Heart right ventricle (tissue), 16 donors: ENCODE results near the gene GDE1. TPM values are rescaled to one million over a fixed set of nuclear protein-coding genes. Genes with fewer than 3 reads are reported as not detected.

Experiments used
- ATAC-seq, 8 donors: fragments of 200-7000 bp; cut with Tn5 transposase; one replicate each; pipeline ENCODE4 v1.9.1; 2020; ENCODE audit warnings: mild to moderate bottlenecking in 8 of 8, moderate library complexity in 8 of 8, moderate number of reproducible peaks in 1 of 8
- DNase-seq, 2 donors: peaks; one replicate each; pipeline ENCODE4 v3.0.0-alpha.2; 2020
- H3K27ac ChIP-seq, 10 donors: fragments of 200-600 bp; sonication (generic) in 2 of 10; one replicate each; pipeline versions ENCODE4 v1.5.0 to v1.8.0; 2020 to 2022; ENCODE audit warnings: mild to moderate bottlenecking in 3 of 10
- H3K27me3 ChIP-seq, 7 donors: fragments of 200-600 bp; one replicate each; pipeline ENCODE4 v1.8.0; 2021 to 2022; ENCODE audit warnings: mild to moderate bottlenecking in 2 of 7
- H3K36me3 ChIP-seq, 9 donors: fragments of 200-600 bp; sonication (generic) in 1 of 9; one replicate each; pipeline versions ENCODE4 v1.5.0 to v1.8.0; 2020 to 2022; ENCODE audit warnings: mild to moderate bottlenecking in 2 of 9
- H3K4me1 ChIP-seq, 9 donors: fragments of 200-600 bp; sonication (generic) in 1 of 9; one replicate each; pipeline versions ENCODE4 v1.5.0 to v1.8.0; 2020 to 2022; ENCODE audit warnings: mild to moderate bottlenecking in 4 of 9
- H3K4me3 ChIP-seq, 10 donors: fragments of 200-600 bp; sonication (generic) in 2 of 10; one replicate each; pipeline versions ENCODE4 v1.5.0 to v1.8.0; 2020 to 2022; ENCODE audit warnings: mild to moderate bottlenecking in 7 of 10, moderate library complexity in 2 of 10
- H3K9me3 ChIP-seq, 11 donors: fragments of 200-600 bp in 10 of 11; sonication (generic) in 2 of 11; one replicate each; pipeline versions ENCODE4 v1.5.0 to v1.8.0; 2013 to 2022; ENCODE audit warnings: mild to moderate bottlenecking in 2 of 11, control low read depth in 1 of 11, moderate library complexity in 1 of 11
- CTCF ChIP-seq, 9 donors: fragments of 200-600 bp; sonication (generic) in 2 of 9; IDR thresholded peaks; one replicate each; pipeline versions ENCODE4 v1.5.0 to v1.8.0; 2021 to 2022; ENCODE audit warnings: antibody characterized with exemption in 9 of 9, mild to moderate bottlenecking in 5 of 9, moderate library complexity in 1 of 9
- WGBS, 2 donors: extraction: QIAGEN DNeasy Blood & Tissue Kit; methylation state at CpG; one replicate each; pipeline ENCODE4 v1.1.7; 2013; ENCODE audit warnings: inconsistent platforms in 1 of 2; 5-methylcytosine and 5-hydroxymethylcytosine counted together
- intact Hi-C, 10 donors: fragments of 100-400 bp; cut with DNase I; formaldehyde crosslinking; loops; one replicate each; pipeline versions ENCODE4 v1.11.1 to v1.14.2; 2022
- polyA plus RNA-seq, 2 donors: library from polyadenylated mRNA; stranded (reverse); fragments of 200-250 nt; gene quantifications; one replicate each; pipeline ENCODE4 v1.2.3, GENCODE V29; 2013
- total RNA-seq, 10 donors: library from RNA; stranded (reverse); fragmentation: NEBNext Ultra II Directional in 3 of 10; extraction: Animal tissue kit (Norgen Biotek cat#: 25700) in 3 of 10; gene quantifications; one replicate each; pipeline versions ENCODE4 v1.2.1 to v1.2.4, GENCODE V29; 2021 to 2023
- donor health status: Arrhythmogenic right ventricular cardiomyopathy.
- donor health status: ischemic (EF 13 %, LVEDD 7.1; RV severe dilation, severe dysfunction).
- donor health status: healthy with polysubstance abuse.
- donor health status: DM: no; HTN: yes; CAD: no.
- donor health status: DM: no; HTN: no; CAD: no.
- donor health status: ischemic (EF 25% LVEDD 6.9; RV normal size, moderate dysfunction).
- donor health status: ischemic (EF 25% LVEDD 5.7; RV mildly dilated, moderate dysfunction).
- donor health status: healthy.
- donor health status: DM: yes; HTN: yes; CAD: no.
- donor health status: Ischemic cardiomyopathy.
- donor health status: ischemic (EF 35%, LVEDD 5.7; RV mildly dilated, moderate dysfunction).
- donor health status: nonischemic (EF 11% LVEDD 7.7; RV severe dilation, severe dysfunction).
- donor health status: DM: yes; HTN: yes; CAD: no.
- donor health status: PGD.
- donor health status: ischemic (EF 29% LVEDD 5.4; RV normal size, mild dysfunction).
- donor health status: nonischemic (EF 23%, LVEDD 6.1; RV moderate dilation, normal function).

The GDE1 gene
- total and polyA plus RNA-seq, 12 donors = 31.9 to 128 (median 108) TPM

- H3K4me3 ChIP-seq = no peak overlapping the region
- no peak for TF ChIP-seq CTCF (IDR thresholded peaks at IDR 0.05)
- H3K9me3 ChIP-seq = no peaks in the 10 kb centered on the region
- no peaks in the 10 kb centered on the region for H3K27me3 ChIP-seq
- H3K4me1 ChIP-seq = peaks cover 0 to 12% (median 0%) of the 10 kb centered on the region in 9 donors
- H3K27ac ChIP-seq = peak overlapping the region in 1 of 10 donors; percentile 25
- intact Hi-C loops = loop anchor here in 3 of 10 donors (5.0 to 10.0 kb wide), 2 partner anchors 418 to 421 kb away; no protein-coding TSS in a partner anchor
- H3K36me3 ChIP-seq = peaks cover 0 to 100% (median 50%) of the 10 kb centered on the region in 9 donors
- peak in 1 of 2 donors; percentile 23 for DNase-seq
- ATAC-seq = peak in 6 of 8 donors; percentile 38 to 68 (median 52)
- 68 to 72% methylated on average over 5 of the region's 5 CpGs for WGBS, 2 donors
Observed at GRCh38 chr16:19505600-19506303, 16.1 kb downstream of the GDE1 start.

GRCh38 chr16:19503461-19504075 lies 18.3 kb downstream of the GDE1 start:
- H3K27ac ChIP-seq = no peak overlapping the region
- no peaks in the 10 kb centered on the region for H3K27me3 ChIP-seq
- intact Hi-C loops = loop anchor here in 8 of 10 donors (2.0 to 10.0 kb wide), 5 partner anchors 336 to 419 kb away; partner anchors contain the start of gene SYT17 (in 1 of the 8)
- TF ChIP-seq CTCF (IDR thresholded peaks at IDR 0.05) = no peak
- 94 to 97% methylated on average over 5 of the region's 5 CpGs for WGBS, 2 donors
- no peaks in the 10 kb centered on the region for H3K9me3 ChIP-seq
- peaks cover 0 to 12% (median 0%) of the 10 kb centered on the region in 9 donors for H3K4me1 ChIP-seq
- H3K36me3 ChIP-seq = peaks cover 0 to 100% (median 32%) of the 10 kb centered on the region in 9 donors
- no peak overlapping the region for H3K4me3 ChIP-seq
- DNase-seq (no peak), ATAC-seq (no peak)

- ATAC-seq = peak in 5 of 8 donors; percentile 52 to 79 (median 68)
- Histone ChIP-seq H3K4me3 (no peak overlapping the region), H3K27me3 (no peaks in the 10 kb centered on the region), H3K9me3 (no peaks in the 10 kb centered on the region), H3K36me3 (peaks cover 0 to 98% (median 29%) of the 10 kb centered on the region in 9 donors), H3K4me1 (peaks cover 0 to 12% (median 0%) of the 10 kb centered on the region in 9 donors), H3K27ac (no peak overlapping the region)
- intact Hi-C loops = loop anchor here in 9 of 10 donors (1.0 to 10.0 kb wide), 6 partner anchors 335 to 418 kb away; partner anchors contain the start of gene SYT17 (in 1 of the 9)
- DNase-seq = peak in 1 of 2 donors; percentile 73
- WGBS, 2 donors = 94 to 98% methylated on average over 3 of the region's 3 CpGs
- peak; percentile 55 to 84 (median 74) for TF ChIP-seq CTCF (IDR thresholded peaks at IDR 0.05)
Observed at GRCh38 chr16:19502395-19503131, 19.3 kb downstream of the GDE1 start.

GRCh38 chr16:19499481-19499880 lies 22.4 kb downstream of the GDE1 start:
- ATAC-seq (no peak), DNase-seq (no peak)
- WGBS, 2 donors = 70 to 90% methylated on average over 3 of the region's 3 CpGs
- TF ChIP-seq CTCF (IDR thresholded peaks at IDR 0.05) = no peak
- peaks cover 0 to 7% (median 0%) of the 10 kb centered on the region in 9 donors for H3K4me1 ChIP-seq
- no peaks in the 10 kb centered on the region for H3K9me3 ChIP-seq
- H3K27me3 ChIP-seq = no peaks in the 10 kb centered on the region
- intact Hi-C loops = no loop called here
- H3K27ac ChIP-seq = no peak overlapping the region
- H3K4me3 ChIP-seq = no peak overlapping the region
- peaks cover 0 to 71% (median 22%) of the 10 kb centered on the region in 9 donors for H3K36me3 ChIP-seq
